Body of pancreas (tissue), 4 donors: Measurements from ENCODE around the gene WDR83. TPM values are rescaled to one million over a fixed set of nuclear protein-coding genes. Genes with fewer than 3 reads are reported as not detected.

Source experiments
- ATAC-seq: fragments of 150-250 bp; one replicate; pipeline ENCODE4 v1.9.1; 2016
- DNase-seq, 4 donors: peaks; one replicate each; pipeline ENCODE4 v3.0.0-alpha.2; 2019
- H3K27ac ChIP-seq, 4 donors: fragments of 200-600 bp; sonication (generic); 1 replicate in 3 of 4; 2 replicates in 1 of 4; pipeline versions ENCODE4 v1.5.1 to v1.6.1; 2016 to 2019; ENCODE audit warnings: mild to moderate bottlenecking in 1 of 4, mixed read lengths in 1 of 4, moderate library complexity in 1 of 4
- H3K27me3 ChIP-seq, 2 donors: fragments of 200-600 bp; sonication (generic); one replicate each; pipeline ENCODE4 v1.6.0; 2016; ENCODE audit warnings: mild to moderate bottlenecking in 1 of 2
- H3K36me3 ChIP-seq, 2 donors: fragments of 200-600 bp; sonication (generic); replicated peaks in 1 of 2; 2 replicates each; pipeline ENCODE4 v1.5.1; 2016; ENCODE audit warnings: low read depth in 2 of 2; ENCODE audit not compliant: insufficient read depth in 1 of 2
- H3K4me1 ChIP-seq: fragments of 200-600 bp; sonication (generic); one replicate; pipeline ENCODE4 v1.6.0; 2016
- H3K4me3 ChIP-seq, 2 donors: fragments of 200-600 bp; sonication (generic); 1 replicate in 1 of 2; 2 replicates in 1 of 2; pipeline ENCODE4 v1.5.1; 2016 to 2019
- H3K9me3 ChIP-seq, 3 donors: fragments of 200-600 bp; sonication (generic); 1 replicate in 2 of 3; 2 replicates in 1 of 3; pipeline ENCODE4 v1.5.1; 2016
- CTCF ChIP-seq, 7 experiments: fragments of 450-650 bp in 4 of 7; fragments of 200-600 bp in 3 of 7; sonication (generic) in 3 of 7; IDR thresholded peaks; one replicate each; pipeline ENCODE4 v1.5.1; 2016 to 2019; ENCODE audit warnings: antibody characterized with exemption in 7 of 7
- POLR2A ChIP-seq, 3 donors: fragments of 450-650 bp; IDR thresholded peaks; one replicate each; pipeline ENCODE4 v1.6.1; 2016; ENCODE audit warnings: antibody characterized with exemption in 3 of 3, mild to moderate bottlenecking in 2 of 3
- WGBS, 2 donors: methylation state at CpG; one replicate each; pipeline ENCODE4 v1.1.5; 2017; 5-methylcytosine and 5-hydroxymethylcytosine counted together
- intact Hi-C: fragments of 100-400 bp; cut with DNase I; formaldehyde crosslinking; loops from one replicate; pipeline ENCODE4 v1.15.1; 2023
- total RNA-seq, 2 donors: library from RNA; depleted of rRNA; stranded (reverse); fragments of >200 nt; gene quantifications; one replicate each; pipeline ENCODE4 v1.1.0, GENCODE V29; 2016

WDR83 gene
- total RNA-seq, 2 donors from 2014 or later, result 12.5 to 37.2 TPM

DNA sequence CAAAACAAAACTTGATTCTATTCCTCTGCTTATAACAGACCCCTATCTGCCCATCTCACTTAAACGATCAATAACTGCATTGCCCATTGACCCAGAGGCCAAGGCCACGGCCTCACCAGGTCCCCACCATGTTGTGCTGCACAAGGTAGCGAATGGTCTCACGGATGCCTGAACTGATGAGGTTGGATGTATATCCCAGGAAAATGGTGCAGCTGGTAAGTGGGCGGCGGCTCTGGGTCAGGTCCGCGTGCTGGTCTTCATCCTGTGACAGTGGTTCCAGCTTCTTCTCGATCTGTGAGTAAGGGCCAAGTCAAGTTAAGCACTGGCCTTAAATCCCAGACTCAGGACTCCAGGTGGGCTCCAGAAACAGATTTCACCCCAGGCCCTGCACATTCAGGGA lies 13.4 kb downstream of the WDR83 start:
- DNase-seq (no peak), ATAC-seq (no peak)
- Histone ChIP-seq H3K27ac (no peak overlapping the region), H3K4me1 (peaks cover 17% of the 10 kb centered on the region), H3K27me3 (no peaks in the 10 kb centered on the region), H3K36me3 (peaks cover 12 to 19% of the 10 kb centered on the region in 2 donors), H3K4me3 (no peak overlapping the region), H3K9me3 (no peaks in the 10 kb centered on the region)
- 82 to 87% methylated on average over 9 of the region's 9 CpGs for WGBS, 2 donors
- no peak for TF ChIP-seq POLR2A (IDR thresholded peaks at IDR 0.05)
- no peak for TF ChIP-seq CTCF (IDR thresholded peaks at IDR 0.05)
- intact Hi-C loops, result no loop called here

DNA sequence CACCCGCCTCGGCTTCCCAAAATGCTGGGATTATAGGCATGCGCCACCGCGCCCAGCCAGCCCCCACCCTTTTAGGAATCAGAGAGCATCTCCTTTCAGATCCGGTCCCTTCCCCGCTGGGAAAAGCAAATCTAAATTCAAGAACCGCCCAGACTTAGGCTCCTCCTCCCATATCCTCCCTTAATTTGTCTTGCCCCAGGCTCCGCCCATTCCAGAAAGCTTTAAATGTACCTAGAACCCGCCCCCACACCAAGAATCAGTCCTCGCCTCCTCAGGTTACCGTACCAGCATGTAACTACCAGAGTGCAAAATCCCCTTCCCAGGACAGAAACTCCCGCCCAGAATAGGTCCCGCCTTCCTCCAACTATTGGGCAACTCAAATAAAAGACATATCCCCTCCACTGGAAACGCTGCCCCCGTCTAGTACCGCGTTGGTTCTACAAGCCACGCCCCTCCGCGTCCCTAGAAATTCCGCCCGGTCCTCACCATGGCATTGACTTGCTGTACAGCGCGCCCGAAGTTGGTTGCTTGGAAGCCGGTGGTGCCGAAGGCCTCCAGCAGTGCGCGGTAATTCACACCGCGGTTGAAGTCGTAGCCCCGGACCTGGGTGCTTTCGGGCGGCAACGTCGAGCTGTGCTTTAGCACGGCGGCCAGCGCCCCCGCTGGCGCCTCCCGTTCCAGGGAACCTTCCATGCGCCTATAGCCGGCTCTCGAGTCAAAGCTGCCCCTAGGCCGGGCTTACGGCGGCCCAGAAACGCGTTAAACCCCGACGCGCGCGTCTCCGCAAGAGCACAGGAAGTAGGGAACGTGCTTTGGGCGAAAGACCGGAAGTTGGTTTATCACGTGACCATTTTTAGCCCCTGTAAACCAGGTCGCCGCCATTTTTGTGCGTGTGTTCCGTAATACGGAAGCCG lies 14.7 kb downstream of the WDR83 start, which contains the start of gene DHPS:
Gene DHPS, minus strand, starts transcription at position 807 of the 914 bp plus-strand sequence. Its CDS starts 114 bp downstream, at position 693.
- WGBS, 2 donors, result 0% methylated on average over 43 to 68 of the region's 68 CpGs
- peak within 1 kb of the TSS; percentile 88 to 100 (median 92) for H3K27ac ChIP-seq
- no peaks in the 10 kb centered on the region for H3K27me3 ChIP-seq
- no peaks in the 10 kb centered on the region for H3K9me3 ChIP-seq
- H3K4me3 ChIP-seq, result peak within 1 kb of the TSS; percentile 92 to 98
- ATAC-seq (peak; percentile 91), DNase-seq (peak; percentile 94 to 98 (median 96))
- H3K36me3 ChIP-seq, result peaks cover 12 to 14% of the 10 kb centered on the region in 2 donors
- peaks cover 17% of the 10 kb centered on the region for H3K4me1 ChIP-seq
- intact Hi-C loops, result no loop called here
- TF ChIP-seq POLR2A (IDR thresholded peaks at IDR 0.05) (peak; percentile 58 to 85 (median 75)), CTCF (IDR thresholded peaks at IDR 0.05) (no peak)

DNA sequence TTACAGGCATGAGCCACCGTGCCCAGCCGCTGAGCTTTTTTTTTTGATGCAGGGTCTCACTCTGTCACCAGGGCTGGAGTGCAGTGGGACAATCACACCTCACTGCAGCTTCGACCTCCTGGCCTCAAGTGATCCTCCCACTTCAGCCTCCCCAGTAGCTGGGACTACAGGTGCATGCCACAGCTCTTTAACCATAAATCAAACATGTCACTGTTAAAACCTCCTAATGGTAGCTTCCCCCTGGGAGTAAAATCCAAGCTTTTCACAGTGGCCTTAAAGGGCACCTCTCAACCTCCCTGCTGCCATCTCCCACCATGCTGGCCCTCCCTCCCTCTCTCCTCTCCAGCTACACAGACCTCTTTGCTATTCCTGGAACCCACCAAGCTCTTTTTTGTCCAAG lies 19.2 kb downstream of the WDR83 start:
- 79 to 81% methylated on average over 3 of the region's 3 CpGs for WGBS, 2 donors
- TF ChIP-seq POLR2A (IDR thresholded peaks at IDR 0.05), result no peak
- no peak for TF ChIP-seq CTCF (IDR thresholded peaks at IDR 0.05)
- ATAC-seq (no peak), DNase-seq (no peak)
- intact Hi-C loops, result no loop called here
- Histone ChIP-seq H3K4me3 (no peak overlapping the region), H3K27me3 (no peaks in the 10 kb centered on the region), H3K36me3 (no peaks in the 10 kb centered on the region), H3K4me1 (peaks cover 7% of the 10 kb centered on the region), H3K27ac (no peak overlapping the region), H3K9me3 (no peaks in the 10 kb centered on the region)

DNA sequence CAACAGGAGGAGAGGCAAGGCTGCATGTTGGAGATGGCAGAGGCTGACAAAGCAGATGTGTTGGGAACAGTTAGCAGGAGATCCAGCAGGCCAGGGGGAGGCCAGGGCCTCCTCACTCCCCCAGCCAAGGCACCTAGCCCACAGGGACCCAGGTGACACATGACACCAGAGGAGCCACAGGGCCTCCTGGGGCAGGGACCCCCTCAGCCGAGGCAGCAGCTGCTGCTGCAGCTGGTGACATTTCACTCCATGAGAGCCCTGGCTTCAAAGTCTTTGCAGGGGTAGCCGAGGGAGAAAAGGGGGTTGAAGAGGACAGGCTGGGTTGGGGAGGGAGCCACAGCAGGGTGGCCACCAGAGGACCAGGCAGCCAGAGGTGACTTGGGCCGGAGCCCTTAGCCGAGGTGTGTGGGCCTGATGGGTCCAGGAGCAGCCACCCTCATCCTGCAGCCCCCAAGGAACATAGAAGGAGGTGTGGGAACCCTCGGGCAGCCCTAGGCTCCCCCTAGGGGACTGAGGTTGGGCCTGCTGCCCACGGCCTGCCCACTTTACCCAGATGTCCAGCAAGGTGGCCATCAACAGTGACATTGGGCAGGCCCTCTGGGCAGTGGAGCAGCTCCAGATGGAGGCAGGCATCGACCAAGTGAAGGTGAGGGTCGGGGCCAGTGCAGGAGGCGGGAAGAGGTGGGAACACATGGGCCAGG lies 21.0 kb downstream of the WDR83 start, which contains the start of gene GNG14:
Gene GNG14, plus strand, starts transcription at position 503 of the 701 bp plus-strand sequence. Its CDS starts 51 bp downstream, at position 554.
- no peak within 1 kb of the TSS for H3K27ac ChIP-seq
- H3K27me3 ChIP-seq, result no peaks in the 10 kb centered on the region
- H3K4me3 ChIP-seq, result no peak within 1 kb of the TSS
- H3K9me3 ChIP-seq, result no peaks in the 10 kb centered on the region
- no peaks in the 10 kb centered on the region for H3K36me3 ChIP-seq
- 86 to 88% methylated on average over 4 to 9 of the region's 9 CpGs for WGBS, 2 donors
- ATAC-seq (no peak), DNase-seq (no peak)
- intact Hi-C loops, result no loop called here
- TF ChIP-seq POLR2A (IDR thresholded peaks at IDR 0.05) (no peak), CTCF (IDR thresholded peaks at IDR 0.05) (no peak)
- no peaks in the 10 kb centered on the region for H3K4me1 ChIP-seq
